Caco-2 (cell line): Measurements from ENCODE around the gene LDLRAD3. TPM values are rescaled to one million over a fixed set of nuclear protein-coding genes. Genes with fewer than 3 reads are reported as not detected.

ENCODE experiments used
- BruUV-seq: library from RNA; stranded (reverse); fragments of 400-500 nt; replicated peaks from 2 replicates; lab custom pipeline; 2021; lab: Mats Ljungman, UMichigan
- CTCF ChIA-PET: fragments of 300-600 bp; sonication (Branson Sonifier 250); formaldehyde crosslinking; loops from one replicate; lab custom pipeline; 2022; ENCODE audit warnings: antibody characterized with exemption; lab: Charles Lee
- POLR2A ChIA-PET: fragments of 300-600 bp; sonication (Branson Sonifier 250); formaldehyde crosslinking; loops from one replicate; lab custom pipeline; 2022; ENCODE audit warnings: antibody characterized with exemption; lab: Charles Lee
- DNase-seq, 2 experiments: peaks; one replicate each; pipeline versions ENCODE4 v3.0.0 to v3.0.0-alpha.2; 2020 to 2022
- H3K27me3 ChIP-seq: replicated peaks from 2 replicates; pipeline ENCODE4 v1.6.0; 2011; ENCODE audit warnings: low read length; ENCODE audit not compliant: control insufficient read depth, insufficient read depth
- H3K36me3 ChIP-seq: 2 replicates; pipeline ENCODE4 v1.5.1; 2011; ENCODE audit warnings: low read length; ENCODE audit not compliant: control insufficient read depth, insufficient read depth
- H3K4me1 ChIP-seq: fragments of 250-450 bp; sonication (Bioruptor Pico); 2 replicates; pipeline ENCODE4 v1.5.1; 2020; ENCODE audit warnings: mild to moderate bottlenecking
- H3K4me3 ChIP-seq: 2 replicates; pipeline ENCODE4 v1.5.1; 2011; ENCODE audit warnings: low read depth, mild to moderate bottlenecking, control low read depth, low read length
- H3K9me3 ChIP-seq: fragments of 250-450 bp; sonication (Bioruptor Pico); 2 replicates; pipeline ENCODE4 v1.5.1; 2020; ENCODE audit warnings: mild to moderate bottlenecking, moderate library complexity
- H3K27ac Mint-ChIP-seq: one replicate; pipeline ENCODE4 v1.8.0; 2022; ENCODE audit warnings: mixed read lengths; ENCODE audit not compliant: unreplicated experiment
- H3K27me3 Mint-ChIP-seq: one replicate; pipeline ENCODE4 v1.8.0; 2022; ENCODE audit warnings: mixed read lengths; ENCODE audit not compliant: insufficient read depth, unreplicated experiment
- H3K36me3 Mint-ChIP-seq: one replicate; pipeline ENCODE4 v1.8.0; 2022; ENCODE audit warnings: mild to moderate bottlenecking, mixed read lengths; ENCODE audit not compliant: insufficient read depth, unreplicated experiment
- H3K4me1 Mint-ChIP-seq: one replicate; pipeline ENCODE4 v1.8.0; 2022; ENCODE audit warnings: low read depth, mixed read lengths; ENCODE audit not compliant: unreplicated experiment
- H3K4me3 Mint-ChIP-seq: one replicate; pipeline ENCODE4 v1.8.0; 2022; ENCODE audit warnings: mild to moderate bottlenecking, moderate library complexity, mixed read lengths; ENCODE audit not compliant: unreplicated experiment
- H3K9me3 Mint-ChIP-seq: one replicate; pipeline ENCODE4 v1.8.0; 2022; ENCODE audit warnings: mixed read lengths; ENCODE audit not compliant: unreplicated experiment
- intact Hi-C: fragments of 100-400 bp; cut with micrococcal nuclease; formaldehyde crosslinking; loops from one replicate; pipeline ENCODE4 v1.10.0; 2022; ENCODE audit not compliant: unreplicated experiment
- total RNA-seq: library from RNA; stranded (reverse); gene quantifications from 2 replicates; pipeline ENCODE4 v1.2.3, GENCODE V29; 2022
- TF ChIP-seq, protein P1 (sequence below), 2 experiments: fragments of 200-600 bp in 1 of 2; IDR thresholded peaks; 1 replicate in 1 of 2; 2 replicates in 1 of 2; pipeline versions ENCODE4 v1.5.1 to v1.8.0; 2011 to 2022; ENCODE audit warnings: antibody characterized with exemption in 1 of 2, control low read depth in 1 of 2, inconsistent platforms in 1 of 2, low read depth in 1 of 2, low read length in 1 of 2, mild to moderate bottlenecking in 1 of 2, moderate library complexity in 1 of 2; ENCODE audit not compliant: insufficient read depth in 1 of 2, severe bottlenecking in 1 of 2, unreplicated experiment in 1 of 2

LDLRAD3 gene
- total RNA-seq, 1 experiment from 2014 or later: 9.9 TPM

DNA sequence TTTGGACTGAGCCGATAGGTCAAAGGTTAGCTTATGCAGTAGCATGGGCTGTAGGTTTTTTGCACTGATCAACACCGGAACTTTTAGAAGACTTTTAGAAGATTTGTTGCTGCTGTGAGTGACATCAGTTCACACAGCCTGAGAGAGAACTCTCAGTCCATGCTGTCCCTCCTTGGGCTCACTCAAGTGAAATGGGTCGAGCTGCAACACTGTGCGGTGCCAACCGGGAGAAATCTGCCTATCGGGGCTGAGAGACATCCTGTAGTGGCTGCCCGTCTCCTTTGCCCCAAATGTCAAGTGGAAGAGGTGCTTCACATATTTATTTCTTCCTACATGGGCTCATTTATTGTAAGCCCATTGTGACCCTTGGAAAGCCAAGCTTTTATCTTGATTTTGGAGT lies 170.2 kb downstream of the LDLRAD3 start:
- H3K4me1 ChIP-seq: no peaks in the 10 kb centered on the region
- no peaks in the 10 kb centered on the region for H3K36me3 ChIP-seq
- intact Hi-C loops: no loop called here
- H3K4me1 Mint-ChIP-seq: no peaks in the 10 kb centered on the region
- H3K9me3 ChIP-seq: no peaks in the 10 kb centered on the region
- no peaks in the 10 kb centered on the region for H3K36me3 Mint-ChIP-seq
- ChIA-PET CTCF (no interaction called here), POLR2A (no interaction called here)
- no peak overlapping the region for H3K4me3 ChIP-seq
- no peak overlapping the region for H3K4me3 Mint-ChIP-seq
- DNase-seq: no peak
- BruUV-seq: no TSS peak
- TF ChIP-seq, protein P1, sequence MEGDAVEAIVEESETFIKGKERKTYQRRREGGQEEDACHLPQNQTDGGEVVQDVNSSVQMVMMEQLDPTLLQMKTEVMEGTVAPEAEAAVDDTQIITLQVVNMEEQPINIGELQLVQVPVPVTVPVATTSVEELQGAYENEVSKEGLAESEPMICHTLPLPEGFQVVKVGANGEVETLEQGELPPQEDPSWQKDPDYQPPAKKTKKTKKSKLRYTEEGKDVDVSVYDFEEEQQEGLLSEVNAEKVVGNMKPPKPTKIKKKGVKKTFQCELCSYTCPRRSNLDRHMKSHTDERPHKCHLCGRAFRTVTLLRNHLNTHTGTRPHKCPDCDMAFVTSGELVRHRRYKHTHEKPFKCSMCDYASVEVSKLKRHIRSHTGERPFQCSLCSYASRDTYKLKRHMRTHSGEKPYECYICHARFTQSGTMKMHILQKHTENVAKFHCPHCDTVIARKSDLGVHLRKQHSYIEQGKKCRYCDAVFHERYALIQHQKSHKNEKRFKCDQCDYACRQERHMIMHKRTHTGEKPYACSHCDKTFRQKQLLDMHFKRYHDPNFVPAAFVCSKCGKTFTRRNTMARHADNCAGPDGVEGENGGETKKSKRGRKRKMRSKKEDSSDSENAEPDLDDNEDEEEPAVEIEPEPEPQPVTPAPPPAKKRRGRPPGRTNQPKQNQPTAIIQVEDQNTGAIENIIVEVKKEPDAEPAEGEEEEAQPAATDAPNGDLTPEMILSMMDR (IDR thresholded peaks at IDR 0.05; ENCODE audit: insufficient read depth in 1 of 2, low read depth in 1 of 2, low read length in 1 of 2, severe bottlenecking in 1 of 2, unreplicated experiment in 1 of 2): no peak
- H3K27me3 Mint-ChIP-seq: no peaks in the 10 kb centered on the region
- no peaks in the 10 kb centered on the region for H3K27me3 ChIP-seq
- H3K27ac Mint-ChIP-seq: no peak overlapping the region
- peaks cover 7% of the 10 kb centered on the region for H3K9me3 Mint-ChIP-seq

DNA sequence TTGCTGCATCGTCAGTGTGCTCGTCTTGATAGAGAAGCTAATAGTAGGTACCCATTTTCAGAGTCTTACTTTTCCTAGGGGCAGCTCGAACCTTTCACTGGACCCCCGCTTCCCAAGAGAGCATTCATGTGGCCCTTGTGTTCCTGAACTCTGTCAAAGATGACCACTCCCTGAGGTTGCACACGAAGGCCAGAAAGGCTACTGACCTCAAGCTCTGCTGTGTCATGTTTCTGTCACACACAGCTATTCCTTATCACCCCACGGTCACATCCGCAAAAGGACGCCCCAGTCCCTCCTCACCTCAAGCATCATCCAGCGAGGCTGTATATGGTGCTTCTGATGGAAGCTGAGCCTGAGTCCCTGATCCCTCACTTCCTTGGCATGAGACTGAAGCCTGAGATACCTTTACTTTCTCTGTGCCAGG lies 171.5 kb downstream of the LDLRAD3 start:
- Mint-ChIP-seq H3K9me3 (peaks cover 7% of the 10 kb centered on the region), H3K36me3 (no peaks in the 10 kb centered on the region), H3K27me3 (no peaks in the 10 kb centered on the region), H3K4me1 (no peaks in the 10 kb centered on the region), H3K27ac (no peak overlapping the region), H3K4me3 (no peak overlapping the region)
- no peak for DNase-seq
- Histone ChIP-seq H3K4me1 (no peaks in the 10 kb centered on the region), H3K4me3 (no peak overlapping the region), H3K27me3 (no peaks in the 10 kb centered on the region), H3K36me3 (no peaks in the 10 kb centered on the region), H3K9me3 (no peaks in the 10 kb centered on the region)
- intact Hi-C loops: no loop called here
- TF ChIP-seq, protein P1 (IDR thresholded peaks at IDR 0.05; ENCODE audit: insufficient read depth in 1 of 2, low read depth in 1 of 2, low read length in 1 of 2, severe bottlenecking in 1 of 2, unreplicated experiment in 1 of 2): no peak
- CTCF ChIA-PET: no interaction called here
- no TSS peak for BruUV-seq
- POLR2A ChIA-PET: no interaction called here

- no peaks in the 10 kb centered on the region for H3K4me1 ChIP-seq
- H3K9me3 ChIP-seq: no peaks in the 10 kb centered on the region
- no TSS peak for BruUV-seq
- TF ChIP-seq, protein P1 (IDR thresholded peaks at IDR 0.05; ENCODE audit: insufficient read depth in 1 of 2, low read depth in 1 of 2, low read length in 1 of 2, severe bottlenecking in 1 of 2, unreplicated experiment in 1 of 2): no peak
- H3K4me3 ChIP-seq: no peak overlapping the region
- no peaks in the 10 kb centered on the region for H3K27me3 ChIP-seq
- no peak overlapping the region for H3K4me3 Mint-ChIP-seq
- DNase-seq: no peak
- H3K4me1 Mint-ChIP-seq: no peaks in the 10 kb centered on the region
- peaks cover 7% of the 10 kb centered on the region for H3K9me3 Mint-ChIP-seq
- no peaks in the 10 kb centered on the region for H3K36me3 ChIP-seq
- intact Hi-C loops: no loop called here
- no peaks in the 10 kb centered on the region for H3K27me3 Mint-ChIP-seq
- ChIA-PET POLR2A (no interaction called here), CTCF (interaction anchor here (0.6 kb wide), 1 partner anchor 9 kb away, joined by 4 read pairs; no protein-coding TSS in a partner anchor)
- H3K36me3 Mint-ChIP-seq: no peaks in the 10 kb centered on the region
- no peak overlapping the region for H3K27ac Mint-ChIP-seq
Measured at GRCh38 chr11:36116161-36116560, 172.3 kb downstream of the LDLRAD3 start.
